HG03097 (cell line): ENCODE data around the gene SH2D1B.

Experiments
- ATAC-seq: cut with Tn5 transposase; IDR thresholded peaks from one replicate; pipeline ENCODE4 v1.9.1; 2021; ENCODE audit not compliant: unreplicated experiment, low FRiP score

SH2D1B gene

DNA sequence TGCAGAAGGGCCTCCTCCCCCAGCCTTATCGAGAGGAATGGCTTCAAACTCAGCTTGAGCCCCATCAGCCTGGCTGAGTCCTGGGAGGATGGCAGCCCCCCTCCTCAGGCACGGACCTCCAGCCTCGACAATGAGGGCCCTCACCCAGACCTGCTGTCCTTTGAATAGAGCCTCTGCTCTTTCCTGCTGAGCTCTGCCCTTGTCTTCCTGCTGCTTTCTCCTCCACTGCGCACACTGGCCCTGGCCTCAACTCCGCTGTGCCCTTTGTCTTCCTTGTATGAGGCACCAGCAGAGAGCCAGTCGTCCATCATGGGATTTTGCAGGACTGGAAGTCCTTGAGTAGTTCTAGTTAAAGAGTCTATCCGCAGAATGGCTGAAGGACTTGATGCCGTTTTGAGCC, 28.4 kb downstream of the SH2D1B start:
- ATAC-seq: no peak

DNA sequence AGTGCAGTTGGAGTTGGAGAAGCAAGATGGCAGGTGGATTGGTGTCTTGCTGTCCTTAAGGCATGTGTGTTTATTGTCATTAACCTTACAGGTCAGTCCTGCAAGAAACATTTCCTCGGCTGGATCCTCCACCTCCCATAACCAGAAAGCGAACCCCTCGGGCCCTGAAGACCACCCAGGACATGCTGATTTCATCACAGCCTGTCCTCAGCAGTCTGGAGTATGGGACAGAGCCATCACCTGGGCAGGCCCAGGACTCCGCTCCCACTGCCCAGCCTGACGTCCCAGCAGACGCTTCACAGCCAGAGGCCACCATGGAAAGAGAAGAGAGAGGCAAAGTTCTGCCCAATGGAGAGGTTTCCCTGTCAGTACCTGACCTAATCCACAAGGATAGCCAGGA, 28.8 kb downstream of the SH2D1B start:
- no peak for ATAC-seq

DNA sequence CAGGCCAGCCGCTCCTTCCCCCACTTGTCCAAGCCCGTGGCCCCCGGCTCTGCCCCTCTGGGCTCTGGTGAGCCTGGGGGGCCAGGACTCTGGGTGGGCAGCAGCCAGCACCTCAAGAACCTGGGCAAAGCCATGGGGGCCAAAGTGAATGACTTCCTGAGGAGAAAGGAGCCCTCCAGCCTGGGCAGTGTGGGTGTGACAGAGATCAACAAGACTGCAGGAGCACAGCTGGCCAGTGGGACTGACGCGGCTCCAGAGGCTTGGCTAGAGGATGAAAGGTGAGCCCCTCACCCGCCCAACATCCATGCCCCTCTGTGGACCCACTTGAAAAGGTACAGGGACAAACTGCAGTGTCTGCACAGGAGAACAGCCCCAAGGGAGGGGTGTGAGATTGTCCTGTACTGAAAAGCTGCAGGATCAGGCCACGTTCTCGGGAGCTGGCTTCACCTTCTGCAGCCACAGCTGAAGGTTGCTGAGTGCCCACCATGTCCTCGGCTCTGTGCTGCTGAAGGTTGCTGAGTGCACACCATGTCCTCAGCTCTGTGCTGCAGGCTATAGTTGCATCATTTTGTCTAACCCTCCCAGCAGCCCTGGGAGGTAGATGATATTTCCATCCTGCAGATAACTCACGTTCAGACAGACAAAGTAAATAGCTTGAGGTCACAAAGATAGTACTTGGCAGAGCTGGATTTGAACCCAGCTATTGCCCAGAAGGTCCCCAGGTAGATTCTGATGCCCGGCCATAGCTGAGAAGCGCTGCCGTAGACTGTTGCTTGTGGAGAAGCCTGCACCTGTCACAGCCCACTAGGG, 29.8 kb downstream of the SH2D1B start:
- no peak for ATAC-seq

DNA sequence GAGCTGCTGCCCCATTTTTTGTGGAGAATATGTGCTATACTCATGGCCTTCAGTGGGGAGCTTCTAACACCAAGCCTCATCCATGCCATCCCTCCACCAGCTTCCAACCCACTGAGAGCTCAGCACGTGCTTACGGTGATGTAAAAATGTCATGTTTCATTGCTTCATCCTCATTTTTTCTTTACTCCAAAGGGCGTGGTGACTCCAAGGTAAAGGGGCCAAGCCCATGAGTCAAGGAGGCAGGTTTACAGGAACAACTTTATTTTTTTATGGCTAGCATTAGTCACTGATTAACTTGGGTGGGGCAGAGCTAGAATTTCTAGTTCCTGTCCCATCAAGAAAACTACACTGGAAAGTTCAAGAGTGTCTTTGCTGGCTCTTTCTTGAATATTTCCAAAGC, 30.6 kb downstream of the SH2D1B start, which contains the start of gene C1orf226:
TSS of gene C1orf226 (plus strand) at position 346 of the 400 bp plus-strand sequence. CDS start 174 bp downstream, outside the sequence.
- ATAC-seq: no peak

DNA sequence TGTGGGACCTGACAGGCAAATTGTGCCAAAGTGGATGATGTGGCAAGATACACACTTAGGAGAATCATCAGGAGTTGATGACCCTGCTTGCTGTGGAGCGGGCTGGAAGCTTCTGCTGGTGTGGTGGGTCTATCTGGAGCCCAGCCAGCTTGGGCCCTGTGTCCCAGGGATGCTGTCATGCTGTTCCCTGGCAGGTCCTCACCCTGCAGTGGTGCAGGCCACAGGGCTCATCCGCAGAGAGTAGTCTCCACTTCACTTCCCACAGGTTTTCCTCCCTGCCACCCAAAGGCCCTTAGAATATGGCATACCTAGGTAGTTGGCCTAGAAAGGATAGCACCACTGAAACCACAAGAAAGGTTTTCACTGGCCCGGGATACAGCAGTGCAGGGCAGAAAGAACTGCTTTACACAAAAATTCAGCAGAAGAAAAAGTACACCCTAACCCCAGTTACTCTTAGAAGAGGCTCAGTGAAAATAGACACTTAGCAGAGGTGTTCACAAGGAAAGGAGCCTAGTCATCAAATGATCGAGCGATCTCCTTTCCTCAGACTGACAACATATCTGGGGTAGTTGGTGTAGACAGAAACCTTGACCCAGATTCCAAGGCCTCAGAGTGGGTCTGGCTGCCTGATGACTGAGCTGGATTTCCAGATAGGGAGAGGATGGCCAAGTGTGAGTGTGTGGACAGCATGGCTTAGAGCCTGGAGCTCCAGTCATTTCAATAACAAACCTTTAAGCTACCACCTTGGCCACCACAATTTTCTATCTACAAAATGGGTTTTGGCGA, 31.7 kb downstream of the SH2D1B start:
- ATAC-seq: no peak

DNA sequence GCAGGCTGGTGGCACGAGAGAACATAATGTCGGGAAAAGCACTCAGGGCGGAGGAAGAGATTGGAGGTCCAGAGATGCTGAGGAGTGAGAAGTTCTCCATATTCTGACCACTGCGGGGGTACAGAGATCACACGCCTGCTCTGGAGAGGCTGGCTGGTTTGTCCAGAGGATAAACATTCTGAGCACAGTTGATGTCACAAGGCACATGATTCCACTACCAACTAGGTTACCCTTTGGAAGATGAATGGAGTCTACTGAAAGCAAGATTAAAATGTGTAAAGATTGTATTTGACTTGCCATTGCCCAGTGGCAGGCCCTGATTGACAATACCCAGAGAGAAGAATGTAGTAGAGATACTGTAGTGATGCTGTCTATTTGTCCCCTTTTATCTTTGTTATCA, 35.2 kb downstream of the SH2D1B start, which contains the start of gene SPATA46:
TSS of gene SPATA46 (minus strand) at position 164 of the 400 bp plus-strand sequence. CDS start at position 100, 64 bp downstream.
- no peak for ATAC-seq

DNA sequence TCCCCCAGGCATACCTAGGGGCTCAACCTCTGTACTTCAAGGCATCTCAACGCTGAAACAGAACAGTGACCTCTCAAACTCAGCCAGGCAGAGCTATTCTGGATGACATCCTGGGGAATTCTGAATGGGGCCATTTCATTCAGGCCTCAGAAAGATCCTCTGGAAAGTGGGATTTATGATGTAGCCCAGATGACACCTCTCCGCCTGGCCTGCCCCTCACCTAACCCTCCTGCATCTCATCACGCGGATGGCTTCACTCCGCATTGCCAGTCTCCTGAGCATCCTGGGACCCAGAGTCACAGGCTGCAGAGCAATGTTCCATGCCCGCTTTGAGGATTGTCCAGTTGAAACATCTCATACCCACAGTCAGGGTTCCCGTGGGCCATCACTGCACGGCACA, 36.5 kb downstream of the SH2D1B start:
- no peak for ATAC-seq

DNA sequence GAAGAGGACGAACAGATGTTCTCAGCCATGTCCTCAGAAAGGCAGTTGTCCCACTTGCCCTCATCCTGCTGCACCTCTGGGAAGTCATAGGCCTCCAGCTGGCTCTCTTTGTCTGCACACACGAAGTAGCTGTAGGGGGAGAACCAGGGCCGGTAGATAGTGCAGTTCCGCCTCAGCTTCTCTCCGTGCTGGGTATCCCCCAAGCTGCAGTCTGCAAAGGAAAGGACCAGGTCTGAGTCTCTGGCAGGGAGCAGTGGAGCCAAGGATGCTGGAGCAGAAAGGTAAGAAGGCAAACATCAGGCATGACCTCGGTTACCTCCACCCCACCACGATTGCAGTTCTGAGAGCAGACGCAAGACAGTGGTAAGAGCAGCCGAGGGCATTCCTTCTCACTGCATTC, 37.5 kb downstream of the SH2D1B start:
- ATAC-seq: no peak

DNA sequence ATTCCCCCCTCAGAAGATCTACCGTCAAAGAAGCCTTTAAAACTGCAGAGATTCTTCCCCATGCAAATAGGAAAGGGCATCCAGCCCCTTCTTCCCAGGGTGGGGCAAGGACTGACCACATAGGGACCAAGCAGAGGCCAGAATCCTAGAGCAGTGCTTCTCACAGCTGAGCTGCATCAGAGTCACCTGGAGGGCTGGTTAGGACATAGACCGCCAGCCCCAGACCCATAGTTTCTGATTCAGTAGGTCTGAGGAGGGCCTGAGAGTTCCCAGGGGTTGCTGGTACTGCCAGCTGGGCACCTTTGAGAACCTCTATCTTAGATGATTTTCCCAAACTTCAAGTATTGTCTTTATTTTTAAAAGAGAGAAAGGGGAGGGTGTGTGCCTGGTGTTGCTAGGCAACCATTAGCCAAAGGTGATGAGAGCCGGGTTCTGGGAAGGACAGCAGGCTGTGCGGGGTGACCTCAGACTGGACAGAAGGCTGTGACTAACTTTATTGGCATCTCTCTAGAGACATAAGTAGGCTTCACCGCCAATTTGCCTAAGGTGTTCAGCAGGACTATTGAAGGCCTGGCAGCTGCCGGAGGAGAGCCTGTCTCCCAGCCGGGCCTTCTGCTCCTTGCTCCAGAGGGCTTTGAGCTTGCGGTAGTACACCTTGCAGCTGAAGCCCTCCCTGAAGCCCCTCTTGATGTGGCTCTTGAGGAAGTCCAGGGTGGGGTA, 38.2 kb downstream of the SH2D1B start:
- ATAC-seq: no peak

DNA sequence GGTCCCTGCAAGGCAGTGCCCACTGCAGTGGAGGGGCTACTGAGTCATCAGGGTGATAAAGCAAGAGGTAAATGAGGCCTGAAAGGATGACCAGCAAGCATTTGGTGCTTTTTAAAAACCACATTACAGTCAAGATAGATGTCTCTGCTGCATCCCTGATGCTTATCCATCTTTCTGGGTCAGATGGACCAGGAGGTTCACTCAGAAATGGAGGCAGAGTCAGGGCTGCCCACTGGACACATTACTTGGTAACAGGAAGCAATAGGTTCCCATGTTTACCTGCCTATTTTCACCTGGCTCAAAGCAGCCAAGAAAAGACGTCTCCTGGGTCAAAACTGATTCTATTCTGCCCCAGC, 38.9 kb downstream of the SH2D1B start:
- no peak for ATAC-seq

DNA sequence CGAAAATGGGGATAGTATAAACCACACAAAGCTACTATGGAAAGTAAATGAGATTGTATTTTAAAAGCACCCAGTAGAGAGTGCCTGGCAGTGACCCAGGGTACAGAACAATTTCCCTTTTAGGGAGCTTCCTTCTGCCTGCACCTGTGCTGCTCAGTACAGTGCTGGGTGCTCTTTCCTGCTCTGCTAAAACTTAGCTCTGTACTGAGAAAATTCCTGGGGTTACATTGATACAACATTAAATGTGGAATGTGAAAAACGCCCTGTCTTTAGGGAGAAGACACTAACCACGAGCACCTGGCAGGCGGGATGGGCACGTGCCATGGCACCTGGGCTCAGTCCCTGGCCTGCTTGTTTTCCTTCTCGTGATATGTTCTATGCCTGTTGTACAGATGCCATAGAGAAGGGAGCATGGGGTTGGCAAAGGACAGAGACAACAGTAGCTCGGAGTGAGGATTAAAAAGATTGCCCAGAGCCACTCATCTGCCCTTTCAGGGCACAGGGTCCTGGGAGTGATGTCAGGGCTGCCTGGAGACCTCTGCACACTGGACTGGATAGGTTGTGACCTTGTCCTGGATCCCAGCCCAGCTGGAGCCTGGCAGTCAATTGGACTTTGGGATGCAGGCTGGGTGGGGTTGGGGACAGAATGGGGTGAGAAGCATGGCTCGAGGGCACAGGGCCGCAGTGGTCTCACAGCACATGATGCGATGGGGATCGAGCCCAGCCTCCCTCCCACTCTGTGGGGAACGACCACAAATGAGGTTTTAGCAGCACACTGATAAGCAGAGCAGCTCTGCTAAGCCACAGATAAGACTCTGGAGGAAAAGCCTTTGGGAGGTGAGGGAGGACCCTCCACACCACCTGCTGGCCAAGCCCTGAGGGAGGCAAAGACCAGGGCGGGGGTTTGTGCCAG, 39.5 kb downstream of the SH2D1B start:
- no peak for ATAC-seq

DNA sequence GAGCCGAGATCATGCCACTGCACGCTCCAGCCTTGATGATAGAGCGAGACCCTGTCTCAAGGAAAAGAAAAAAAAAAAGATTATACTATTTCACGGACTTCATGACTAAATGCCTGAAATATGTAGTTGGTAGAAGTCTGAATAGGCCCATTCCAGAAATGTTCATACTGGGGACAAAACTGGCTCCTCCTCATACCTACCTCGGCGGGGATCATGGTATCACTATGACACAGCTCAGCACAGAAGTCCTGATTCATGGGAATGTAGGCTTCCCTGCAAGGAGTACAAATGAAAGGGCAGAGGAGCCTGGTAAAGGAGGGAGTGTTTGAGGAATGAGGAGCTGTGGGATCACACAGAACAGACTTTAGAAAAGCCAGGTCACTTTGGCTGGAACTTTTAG, 40.3 kb downstream of the SH2D1B start:
- ATAC-seq: no peak

DNA sequence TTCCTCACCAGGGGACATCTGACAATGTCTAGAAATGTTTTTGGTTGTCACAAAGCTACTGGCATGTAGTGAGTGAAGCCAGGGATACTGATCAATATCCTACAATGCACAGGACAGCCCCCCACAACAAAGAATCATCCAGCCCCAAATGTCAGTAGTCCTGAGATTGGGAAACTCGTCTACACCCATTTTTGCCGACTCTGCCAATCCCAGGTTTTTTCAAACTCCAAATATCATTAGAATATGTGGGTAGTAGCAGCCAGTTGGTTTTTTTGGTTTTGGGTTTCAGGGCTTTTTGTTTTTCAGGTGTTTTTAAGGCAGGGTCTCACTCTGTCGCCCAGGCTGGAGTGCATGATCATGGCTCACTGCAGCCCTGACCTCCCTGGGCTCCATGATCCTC, 41.2 kb downstream of the SH2D1B start:
- ATAC-seq: no peak

DNA sequence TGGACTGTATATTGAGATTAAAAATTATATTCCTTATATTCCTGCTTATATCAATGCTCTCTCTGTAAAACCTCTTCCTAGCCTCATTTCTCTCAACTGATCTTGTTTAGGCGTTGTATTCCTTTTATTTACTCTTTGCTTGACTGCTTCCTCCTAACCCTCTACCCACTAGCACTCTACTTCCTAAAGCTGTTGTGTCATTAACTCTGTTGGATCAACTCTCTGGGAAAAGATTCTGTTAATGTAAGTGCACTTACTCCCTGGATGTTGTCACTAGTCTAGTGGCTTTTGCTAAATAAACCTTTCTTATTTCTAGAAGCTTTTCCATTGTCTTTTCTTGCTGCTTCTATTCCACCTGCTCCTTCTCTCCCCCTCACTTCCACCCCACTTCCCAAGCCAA, 41.8 kb downstream of the SH2D1B start:
- no peak for ATAC-seq

DNA sequence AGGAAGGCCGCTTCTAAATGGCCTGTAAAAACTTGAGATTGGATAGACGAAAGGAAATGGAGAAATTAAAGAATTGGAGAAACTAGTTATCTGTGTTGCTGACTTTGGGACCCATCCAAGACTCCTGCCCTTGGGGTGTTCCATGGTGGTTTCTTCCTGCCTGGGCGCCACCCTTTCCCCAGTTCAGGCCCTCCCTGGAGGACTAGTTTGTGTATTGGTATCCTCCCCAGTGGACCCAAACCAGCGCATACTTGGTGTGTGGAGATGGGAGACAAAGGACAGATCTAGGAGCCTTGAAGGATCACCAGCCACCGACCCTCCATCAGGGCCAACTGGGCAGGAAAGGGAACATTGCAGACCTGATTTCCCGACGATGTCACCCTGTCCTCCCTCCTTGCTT, 42.4 kb downstream of the SH2D1B start:
- ATAC-seq: no peak

DNA sequence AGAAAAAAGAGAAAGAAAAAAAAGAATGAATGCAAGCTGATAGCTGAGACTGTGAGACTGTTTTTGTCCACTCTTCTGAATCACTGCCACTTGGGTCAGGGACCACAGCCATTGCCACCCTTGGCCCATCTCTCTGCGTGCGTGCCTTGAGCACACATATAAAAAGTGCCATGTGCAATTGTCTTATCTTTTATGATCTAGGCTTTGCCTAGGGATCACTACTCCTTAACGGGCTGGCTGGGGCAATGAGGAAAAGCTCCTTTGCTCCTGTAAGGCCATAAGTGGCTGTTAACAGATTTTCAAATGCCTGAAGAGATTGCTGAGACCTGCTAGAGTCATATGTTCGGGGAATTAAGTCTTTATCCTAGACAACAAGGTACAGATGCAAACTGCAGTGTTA, 43.5 kb downstream of the SH2D1B start:
- no peak for ATAC-seq

DNA sequence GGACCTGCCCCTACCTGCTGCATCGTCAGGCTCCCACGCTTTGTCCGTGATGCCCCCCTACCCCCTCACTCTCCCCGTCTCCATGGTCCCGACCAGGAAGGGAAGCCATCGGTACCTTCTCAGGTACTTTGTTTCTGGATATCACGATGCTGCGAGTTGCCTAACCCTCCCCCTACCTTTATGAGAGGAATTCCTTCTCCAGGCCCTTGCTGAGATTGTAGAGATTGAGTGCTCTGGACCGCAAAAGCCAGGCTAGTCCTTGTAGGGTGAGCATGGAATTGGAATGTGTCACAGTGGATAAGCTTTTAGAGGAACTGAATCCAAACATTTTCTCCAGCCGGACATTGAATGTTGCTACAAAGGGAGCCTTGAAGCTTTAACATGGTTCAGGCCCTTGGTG, 44.2 kb downstream of the SH2D1B start:
- ATAC-seq: no peak

DNA sequence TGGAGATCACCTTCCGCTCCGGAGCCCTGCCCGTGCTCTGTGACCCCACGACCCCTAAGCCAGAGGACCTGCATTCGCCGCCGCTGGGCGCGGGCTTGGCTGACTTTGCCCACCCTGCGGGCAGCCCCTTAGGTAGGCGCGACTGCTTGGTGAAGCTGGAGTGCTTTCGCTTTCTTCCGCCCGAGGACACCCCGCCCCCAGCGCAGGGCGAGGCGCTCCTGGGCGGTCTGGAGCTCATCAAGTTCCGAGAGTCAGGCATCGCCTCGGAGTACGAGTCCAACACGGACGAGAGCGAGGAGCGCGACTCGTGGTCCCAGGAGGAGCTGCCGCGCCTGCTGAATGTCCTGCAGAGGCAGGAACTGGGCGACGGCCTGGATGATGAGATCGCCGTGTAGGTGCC, 44.9 kb downstream of the SH2D1B start:
- no peak for ATAC-seq

DNA sequence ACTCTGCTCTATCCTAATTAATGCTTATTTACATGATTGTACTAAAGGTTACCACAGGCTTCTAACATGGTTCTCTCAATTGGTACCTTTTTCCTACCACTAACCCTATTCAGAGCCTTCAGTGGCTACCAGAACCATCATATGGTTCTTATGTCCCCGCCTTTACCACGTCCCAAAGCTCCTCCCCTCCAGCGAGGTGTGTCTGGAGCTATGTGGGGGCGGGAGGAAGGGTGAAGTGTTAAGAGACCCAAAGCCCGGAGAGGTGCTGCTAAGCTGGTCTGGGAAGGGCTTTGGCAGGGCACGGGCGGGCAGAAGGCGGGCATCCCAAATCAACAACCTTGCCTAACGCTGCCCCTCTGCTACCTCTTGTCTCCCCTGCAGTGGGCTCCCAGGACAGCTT, 45.3 kb downstream of the SH2D1B start:
- ATAC-seq: no peak

DNA sequence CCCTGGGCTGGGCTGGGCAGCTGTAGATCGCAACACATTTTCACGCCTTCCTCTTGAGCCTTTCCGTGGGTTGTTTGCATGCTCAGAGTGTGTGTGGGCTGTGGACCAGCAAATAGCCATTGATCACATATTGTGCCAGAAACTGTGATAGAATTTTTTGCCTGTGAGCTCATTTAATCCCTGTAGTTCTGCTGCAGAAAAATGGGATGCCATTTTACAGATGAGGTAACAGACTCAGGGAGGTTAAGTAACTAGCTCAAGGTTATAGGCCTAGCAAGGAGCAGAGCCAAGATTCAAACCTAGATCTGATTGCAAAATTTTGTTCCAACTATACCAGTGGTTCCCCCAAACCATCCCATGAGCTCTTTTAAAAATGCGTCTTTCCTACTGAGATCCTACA, 45.8 kb downstream of the SH2D1B start:
- ATAC-seq: no peak
